IPS-20b (cell line): ENCODE results near the gene YIPF2.

Experiments
- H3K27ac ChIP-seq: one replicate; pipeline ENCODE4 v1.5.1; 2013; ENCODE audit warnings: low read length
- H3K27me3 ChIP-seq: 2 replicates; pipeline ENCODE4 v1.6.1; 2013; ENCODE audit warnings: mild to moderate bottlenecking, low read length, inconsistent platforms; ENCODE audit not compliant: insufficient read depth
- H3K36me3 ChIP-seq: 2 replicates; pipeline ENCODE4 v1.6.1; 2013; ENCODE audit warnings: low read depth, mild to moderate bottlenecking, inconsistent platforms, low read length, moderate library complexity; ENCODE audit not compliant: insufficient read depth
- H3K4me1 ChIP-seq: 2 replicates; pipeline ENCODE4 v1.6.1; 2013; ENCODE audit warnings: mild to moderate bottlenecking, control low read depth, inconsistent platforms, low read length, moderate library complexity; ENCODE audit not compliant: insufficient read depth
- H3K4me3 ChIP-seq: 2 replicates; pipeline ENCODE4 v1.5.1; 2013; ENCODE audit warnings: mild to moderate bottlenecking, low read length, inconsistent platforms
- H3K9ac ChIP-seq: 2 replicates; pipeline ENCODE4 v1.6.1; 2013; ENCODE audit warnings: low read depth, mild to moderate bottlenecking, inconsistent platforms, low read length, moderate library complexity
- H3K9me3 ChIP-seq: 2 replicates; pipeline ENCODE4 v1.6.1; 2013; ENCODE audit warnings: mild to moderate bottlenecking, low read depth, low read length, inconsistent platforms; ENCODE audit not compliant: insufficient read depth

The YIPF2 gene

DNA sequence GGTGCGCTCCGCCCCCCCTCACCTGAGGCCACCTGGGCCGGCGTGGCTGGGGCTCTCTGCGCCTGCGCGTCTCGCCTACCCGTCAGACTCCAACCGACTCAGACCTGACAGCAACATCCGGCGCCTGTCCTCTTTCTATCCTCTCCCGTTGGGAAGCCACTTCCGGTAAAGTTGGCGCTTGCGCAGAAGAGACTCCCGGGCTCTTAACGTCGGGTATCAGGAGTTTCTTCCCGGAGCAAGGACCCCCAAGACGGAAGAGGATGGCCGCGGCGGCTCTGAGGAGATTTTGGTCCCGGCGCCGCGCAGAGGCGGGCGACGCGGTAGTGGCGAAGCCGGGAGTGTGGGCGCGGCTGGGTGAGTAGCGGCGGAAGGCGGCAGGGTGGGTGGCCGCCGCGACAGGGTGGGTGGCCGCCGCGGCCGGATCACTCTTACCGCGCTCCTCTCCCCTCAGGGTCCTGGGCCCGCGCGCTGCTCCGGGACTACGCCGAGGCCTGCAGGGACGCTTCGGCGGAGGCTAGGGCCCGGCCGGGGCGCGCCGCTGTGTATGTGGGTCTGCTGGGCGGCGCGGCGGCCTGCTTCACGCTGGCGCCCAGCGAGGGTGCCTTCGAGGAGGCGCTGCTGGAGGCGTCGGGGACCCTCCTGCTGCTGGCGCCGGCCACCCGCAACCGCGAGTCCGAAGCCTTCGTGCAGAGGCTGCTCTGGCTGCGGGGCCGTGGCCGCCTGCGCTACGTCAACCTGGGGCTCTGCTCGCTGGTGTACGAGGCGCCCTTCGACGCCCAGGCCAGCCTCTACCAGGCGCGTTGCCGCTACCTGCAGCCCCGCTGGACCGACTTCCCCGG, at the start of gene YIPF2, which contains the start of gene TIMM29:
Gene YIPF2 (minus strand): TSS at position 77 of the 839 bp plus-strand sequence. CDS start 229 bp downstream, outside the sequence.
Gene TIMM29 (plus strand): TSS at position 249 of the 839 bp plus-strand sequence. CDS start 12 bp downstream, at position 261.
- H3K9me3 ChIP-seq = no peaks in the 10 kb centered on the region
- peaks cover 21% of the 10 kb centered on the region for H3K36me3 ChIP-seq
- H3K9ac ChIP-seq = peak within 1 kb of the TSS; percentile 69
- no peaks in the 10 kb centered on the region for H3K27me3 ChIP-seq
- H3K4me1 ChIP-seq = peaks cover 4% of the 10 kb centered on the region; the same call in 1 of the 2 replicates
- no peak within 1 kb of the TSS for H3K27ac ChIP-seq
- H3K4me3 ChIP-seq = peak within 1 kb of the TSS; percentile 89

DNA sequence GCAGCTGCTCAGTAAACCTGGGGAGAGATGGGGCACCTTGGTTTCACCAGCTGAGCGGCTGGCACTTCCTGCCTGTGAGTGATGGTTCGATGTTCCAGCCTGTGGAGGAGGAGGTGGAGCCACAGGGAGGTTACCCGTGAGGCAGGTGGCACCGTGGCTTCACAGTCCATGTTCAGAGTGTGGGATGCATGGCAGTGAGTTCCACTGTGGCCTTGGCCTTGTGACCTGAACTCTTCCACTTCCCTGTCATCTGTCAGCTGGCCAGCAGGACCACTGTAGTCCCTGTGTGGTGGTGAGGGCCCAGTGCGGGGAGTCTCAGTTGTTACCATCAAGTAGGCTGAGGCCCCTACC, 49.3 kb upstream of the YIPF2 start:
- H3K9ac ChIP-seq = no peak overlapping the region

DNA sequence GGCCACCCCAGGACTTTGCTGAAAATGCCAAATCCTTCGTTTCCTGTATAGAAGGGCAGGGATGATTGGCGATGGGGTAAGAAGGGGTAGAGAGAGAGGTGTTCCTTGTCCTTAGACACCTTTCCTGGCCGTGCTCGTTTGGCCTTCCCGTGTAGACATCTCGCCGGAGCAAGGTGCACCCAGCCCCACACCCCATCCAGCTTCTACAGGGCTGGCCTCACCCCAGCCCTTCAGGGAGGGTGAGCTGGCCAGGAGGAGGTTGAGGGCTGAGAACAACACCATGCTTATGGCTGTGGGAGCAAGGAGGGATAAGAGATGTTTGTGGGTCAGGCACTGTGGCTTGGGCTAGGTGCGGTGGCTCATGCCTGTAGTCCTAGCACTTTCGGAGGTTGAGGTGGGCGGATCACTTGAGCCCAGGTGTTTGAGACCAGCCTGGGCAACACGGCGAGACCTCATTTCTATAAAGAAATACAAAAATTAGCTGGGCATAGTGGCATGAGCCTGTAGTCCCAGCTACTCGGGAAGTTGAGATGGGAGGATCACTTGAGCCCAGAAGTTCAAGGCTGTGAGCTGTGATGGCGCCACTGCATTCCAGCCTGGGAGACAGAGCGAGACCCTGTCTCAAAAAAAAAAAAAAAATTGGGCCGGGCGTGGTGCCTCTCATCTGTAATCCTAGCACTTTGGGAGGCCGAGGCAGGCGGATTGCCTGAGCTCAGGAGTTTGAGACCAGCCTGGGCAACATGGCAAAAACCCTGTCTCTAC, 47.9 kb upstream of the YIPF2 start:
- Histone ChIP-seq H3K27me3 (no peaks in the 10 kb centered on the region), H3K36me3 (peaks cover 6% of the 10 kb centered on the region), H3K4me3 (no peak overlapping the region), H3K9ac (no peak overlapping the region), H3K27ac (no peak overlapping the region), H3K4me1 (no peaks in the 10 kb centered on the region), H3K9me3 (no peaks in the 10 kb centered on the region)

More for the DNA sequence above, 49.3 kb upstream of the YIPF2 start:
- Histone ChIP-seq H3K4me1 (no peaks in the 10 kb centered on the region), H3K27ac (no peak overlapping the region), H3K36me3 (peaks cover 12% of the 10 kb centered on the region), H3K9me3 (no peaks in the 10 kb centered on the region), H3K27me3 (no peaks in the 10 kb centered on the region), H3K4me3 (no peak overlapping the region)

DNA sequence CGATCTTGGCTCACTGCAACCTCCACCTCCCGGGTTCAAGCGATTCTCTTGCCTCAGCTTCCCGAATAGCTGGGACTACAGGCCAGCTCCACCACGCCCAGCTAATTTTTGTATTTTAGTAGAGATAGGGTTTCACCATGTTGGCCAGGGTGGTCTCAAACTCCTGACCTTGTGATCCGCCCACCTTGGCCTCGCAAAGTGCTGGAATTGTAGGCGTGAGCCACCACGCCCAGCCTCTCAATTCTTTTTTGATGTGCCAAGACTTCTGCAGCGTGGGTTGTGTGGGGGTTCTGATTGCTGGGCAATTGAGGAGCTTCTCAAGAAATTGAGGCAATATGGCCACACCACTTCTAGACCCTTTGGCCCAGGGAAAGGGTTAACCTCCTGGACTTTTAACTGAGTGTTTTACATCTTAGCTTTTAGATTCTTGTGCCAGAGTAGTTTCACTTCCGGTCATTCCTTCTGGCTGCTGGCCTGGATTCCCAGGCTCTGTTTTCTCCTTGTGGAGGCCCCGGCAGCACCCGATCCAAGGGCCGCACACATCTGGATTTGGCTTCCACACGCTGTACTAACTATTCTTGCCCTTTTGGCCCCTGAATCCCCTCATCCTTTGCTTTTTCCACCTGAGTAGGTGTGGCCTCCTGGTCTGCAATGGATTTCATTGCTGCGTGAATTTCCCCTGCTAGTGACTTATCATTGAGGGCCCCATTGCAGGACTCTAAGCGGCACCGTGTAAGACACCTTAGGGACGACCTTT, 47.1 kb upstream of the YIPF2 start:
- H3K9me3 ChIP-seq = no peaks in the 10 kb centered on the region
- H3K9ac ChIP-seq = no peak overlapping the region
- H3K27ac ChIP-seq = no peak overlapping the region
- H3K4me1 ChIP-seq = no peaks in the 10 kb centered on the region
- H3K27me3 ChIP-seq = no peaks in the 10 kb centered on the region
- H3K36me3 ChIP-seq = no peaks in the 10 kb centered on the region; the same call in 1 of the 2 replicates
- no peak overlapping the region for H3K4me3 ChIP-seq

DNA sequence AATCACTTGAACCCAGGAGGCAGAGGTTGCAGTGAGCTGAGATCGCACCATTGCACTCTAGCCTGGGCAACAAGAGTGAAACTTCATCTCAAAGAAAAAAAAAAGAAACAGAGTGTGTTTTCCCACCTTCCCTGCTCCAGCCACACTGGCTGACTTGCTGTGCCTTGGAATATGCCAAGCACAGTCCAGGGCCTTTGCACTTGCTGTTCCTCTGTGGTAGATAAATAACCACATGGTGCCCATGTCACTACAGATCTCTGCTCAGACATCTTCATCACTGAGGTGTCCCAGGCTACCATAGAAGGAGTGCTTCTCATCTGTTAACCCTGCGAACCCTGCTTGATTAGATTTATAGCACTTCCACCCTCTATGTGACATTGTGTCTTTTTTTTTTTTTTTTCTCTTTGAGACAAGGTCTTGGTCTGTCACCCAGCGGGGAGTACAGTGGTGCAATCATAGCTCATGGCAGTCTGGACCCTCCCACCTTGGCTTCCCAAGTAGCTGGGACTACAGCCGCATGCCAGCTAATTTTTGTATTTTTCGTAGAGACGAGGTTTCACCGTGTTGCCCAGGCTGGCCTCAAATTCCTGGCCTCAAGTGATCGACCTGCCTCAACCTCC, 42.8 kb upstream of the YIPF2 start:
- H3K36me3 ChIP-seq = 0 out of 2 replicates have a peak, but pooled peaks cover 3% of the 10 kb centered on the region
- H3K4me3 ChIP-seq = no peak overlapping the region
- no peaks in the 10 kb centered on the region for H3K9me3 ChIP-seq
- H3K27me3 ChIP-seq = no peaks in the 10 kb centered on the region
- H3K9ac ChIP-seq = no peak overlapping the region
- H3K27ac ChIP-seq = no peak overlapping the region
- H3K4me1 ChIP-seq = peaks cover 5% of the 10 kb centered on the region; the same call in 1 of the 2 replicates

DNA sequence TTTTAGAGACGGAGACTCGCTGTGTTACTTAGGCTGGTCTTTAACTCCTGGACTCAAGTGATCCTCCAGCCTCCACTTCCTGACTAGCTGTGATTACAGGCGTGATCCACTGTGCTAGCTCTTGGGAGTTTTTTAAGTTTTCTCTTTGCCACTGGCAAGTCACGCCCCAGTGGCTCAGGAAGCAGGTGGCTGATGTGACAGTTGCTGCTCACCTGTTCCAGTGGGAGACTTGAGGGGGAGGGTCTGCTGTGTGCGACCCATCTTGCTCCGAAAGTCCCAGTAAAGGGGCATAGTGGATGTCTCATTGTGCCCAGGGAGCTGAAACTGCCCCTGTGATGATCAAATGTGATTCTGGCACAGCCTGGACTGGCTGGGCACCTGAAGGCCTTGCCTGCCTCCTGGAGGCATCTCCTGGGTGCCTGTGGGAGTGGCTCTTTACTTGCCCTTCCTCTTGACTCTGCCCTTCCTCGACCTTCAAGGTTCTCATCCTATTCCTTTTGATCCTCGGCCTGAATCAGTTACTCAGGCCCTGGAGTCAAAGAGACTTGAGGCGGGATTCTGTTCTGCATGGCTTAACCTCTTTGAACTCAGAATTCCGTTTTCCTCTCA, 40.2 kb upstream of the YIPF2 start:
- H3K9me3 ChIP-seq = no peaks in the 10 kb centered on the region
- H3K9ac ChIP-seq = no peak overlapping the region
- no peaks in the 10 kb centered on the region for H3K27me3 ChIP-seq
- H3K27ac ChIP-seq = no peak overlapping the region
- H3K4me3 ChIP-seq = no peak overlapping the region
- H3K36me3 ChIP-seq = 0 out of 2 replicates have a peak, but pooled peaks cover 3% of the 10 kb centered on the region
- peaks cover 12% of the 10 kb centered on the region for H3K4me1 ChIP-seq

DNA sequence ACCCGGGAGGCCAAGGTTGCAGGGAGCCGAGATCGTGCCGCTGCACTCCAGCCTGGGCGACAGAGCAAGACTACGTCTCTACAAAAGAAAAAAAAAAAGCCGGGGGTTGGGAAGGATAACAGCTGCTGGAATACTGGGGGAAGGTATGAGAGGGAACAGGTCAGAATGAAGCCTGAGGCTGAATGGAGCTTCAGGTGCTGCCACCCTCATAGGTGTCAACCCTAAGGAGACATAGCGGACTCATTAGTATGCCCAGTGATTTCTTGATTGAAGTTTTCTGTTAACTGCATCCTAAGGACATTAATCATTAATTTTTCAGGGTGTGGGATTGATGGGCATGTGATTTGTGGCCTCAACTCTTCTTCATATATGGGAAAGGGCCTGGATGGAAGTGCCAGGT, 38.4 kb upstream of the YIPF2 start:
- H3K27ac ChIP-seq = no peak overlapping the region
- H3K9ac ChIP-seq = no peak overlapping the region
- H3K9me3 ChIP-seq = no peaks in the 10 kb centered on the region
- H3K4me3 ChIP-seq = no peak overlapping the region
- no peaks in the 10 kb centered on the region for H3K27me3 ChIP-seq
- H3K4me1 ChIP-seq = peaks cover 16% of the 10 kb centered on the region
- 0 out of 2 replicates have a peak, but pooled peaks cover 3% of the 10 kb centered on the region for H3K36me3 ChIP-seq

DNA sequence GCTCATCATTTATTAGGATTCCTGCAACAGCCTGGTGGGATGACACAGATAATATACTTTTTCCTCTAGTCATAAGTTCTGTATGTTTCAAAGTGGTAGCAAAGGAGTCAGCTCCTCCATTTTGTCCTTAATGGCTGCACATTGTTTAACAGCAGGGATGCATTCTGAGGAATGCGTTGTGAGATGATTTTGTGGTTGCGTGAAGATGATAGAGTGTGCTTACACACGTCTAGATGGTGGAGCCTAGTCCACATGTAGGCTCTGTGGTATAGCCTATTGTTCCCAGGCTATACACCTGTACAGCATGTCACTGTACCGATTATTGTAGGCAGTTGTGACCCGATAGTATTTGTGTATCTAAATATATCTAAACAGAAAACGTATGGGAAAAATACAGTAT, 37.0 kb upstream of the YIPF2 start:
- Histone ChIP-seq H3K27ac (no peak overlapping the region), H3K9ac (no peak overlapping the region), H3K9me3 (no peaks in the 10 kb centered on the region), H3K4me1 (peaks cover 16% of the 10 kb centered on the region), H3K4me3 (no peak overlapping the region), H3K27me3 (no peaks in the 10 kb centered on the region), H3K36me3 (0 out of 2 replicates have a peak, but pooled peaks cover 3% of the 10 kb centered on the region)

DNA sequence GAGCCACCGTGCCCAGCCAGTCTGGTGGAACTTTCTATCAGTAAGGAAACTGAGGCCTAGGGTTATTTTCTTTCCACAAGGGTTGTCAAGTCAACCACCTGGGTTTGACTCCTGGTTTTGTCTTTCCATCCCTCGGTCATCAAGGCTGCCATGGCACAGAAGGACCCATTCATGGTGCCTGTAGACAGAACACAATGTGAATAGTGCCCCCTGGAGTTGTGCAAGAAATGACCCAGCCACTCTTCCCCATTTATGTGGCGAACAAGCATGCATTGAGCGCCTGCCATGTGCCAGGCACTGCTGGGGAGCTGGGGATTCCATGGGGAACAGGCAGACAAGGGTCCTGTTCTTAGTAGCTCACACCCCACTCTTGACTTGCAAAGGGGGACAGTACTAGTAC, 36.5 kb upstream of the YIPF2 start:
- H3K4me3 ChIP-seq = no peak overlapping the region
- no peaks in the 10 kb centered on the region for H3K27me3 ChIP-seq
- H3K36me3 ChIP-seq = 0 out of 2 replicates have a peak, but pooled peaks cover 3% of the 10 kb centered on the region
- no peak overlapping the region for H3K27ac ChIP-seq
- peaks cover 16% of the 10 kb centered on the region for H3K4me1 ChIP-seq
- H3K9ac ChIP-seq = no peak overlapping the region
- no peaks in the 10 kb centered on the region for H3K9me3 ChIP-seq

DNA sequence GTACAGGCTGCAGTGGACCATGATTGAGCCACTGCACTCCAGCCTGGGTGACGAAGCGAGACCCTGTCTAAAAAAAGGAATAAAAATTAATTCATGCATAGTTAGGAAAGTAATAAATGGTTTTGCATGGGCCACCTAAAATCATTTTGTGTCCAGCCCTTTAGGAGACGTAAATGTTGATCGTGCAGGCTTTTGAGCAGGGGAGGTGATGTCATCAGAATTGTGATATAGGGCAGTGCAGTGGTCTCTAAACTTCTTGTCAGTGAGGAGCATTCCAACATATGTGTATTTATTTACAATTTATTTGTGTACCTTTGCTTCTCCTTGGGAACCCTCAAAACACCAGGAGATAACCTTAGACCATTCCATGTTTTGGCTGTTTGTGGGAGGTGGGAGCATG, 35.4 kb upstream of the YIPF2 start:
- Histone ChIP-seq H3K4me1 (peaks cover 15% of the 10 kb centered on the region), H3K27me3 (no peaks in the 10 kb centered on the region), H3K36me3 (0 out of 2 replicates have a peak, but pooled peaks cover 3% of the 10 kb centered on the region), H3K4me3 (no peak overlapping the region), H3K27ac (no peak overlapping the region), H3K9ac (no peak overlapping the region), H3K9me3 (no peaks in the 10 kb centered on the region)
